Measurements from ENCODE around the gene CHRDL2. TPM values are rescaled to one million over a fixed set of nuclear protein-coding genes. Genes with fewer than 3 reads are reported as not detected.

CHRDL2 gene
- polyA plus RNA-seq, 1 of the 3 experiments (the other 2 are of a cell fraction): not detected

GRCh38 chr11:74683279-74683871, 47.9 kb downstream of the CHRDL2 start:
- H3K36me3 ChIP-seq (replicated peaks in 1 of 2; ENCODE audit: control insufficient read depth in 1 of 2, insufficient read depth in 2 of 2, low read length in 1 of 2): no peaks in the 10 kb centered on the region
- H3K27ac ChIP-seq (ENCODE audit: low read depth in 2 of 2, low read length in 1 of 2): no peak overlapping the region
- H3K9me3 ChIP-seq: no peaks in the 10 kb centered on the region
- H3K9ac ChIP-seq: no peak overlapping the region
- H4K20me1 ChIP-seq (ENCODE audit: insufficient read depth): no peaks in the 10 kb centered on the region
- POLR2A ChIA-PET: no interaction called here
- H3K4me1 ChIP-seq (ENCODE audit: control insufficient read depth in 1 of 2, insufficient read depth in 2 of 2, low read depth in 1 of 2, low read length in 1 of 2): peaks cover 0 to 5% of the 10 kb centered on the region in 2 experiments; a peak in 1 of 4 replicates
- peak overlapping the region in 1 of 2 experiments; percentile 28; a peak in 2 of 4 replicates for H3K4me3 ChIP-seq (ENCODE audit: low read depth in 2 of 2, low read length in 1 of 2)
- TF ChIP-seq USF2 (IDR thresholded peaks at IDR 0.05; ENCODE audit: borderline replicate concordance, low read depth, low read length) (no peak), IRF3 (IDR thresholded peaks at IDR 0.05; ENCODE audit: low read depth, low read length) (no peak), CTCF (IDR thresholded peaks at IDR 0.05) (peak; percentile 34), RXRA (IDR thresholded peaks at IDR 0.05; ENCODE audit: borderline replicate concordance, low read depth) (no peak)
- no peaks in the 10 kb centered on the region for H3K27me3 ChIP-seq (ENCODE audit: insufficient read depth)
- H3K9me2 ChIP-seq: no peaks in the 10 kb centered on the region
- 0 out of 2 replicates have a peak overlapping the region, but pooled peaks have one; percentile 51 for H2AFZ ChIP-seq (ENCODE audit: low read depth)
- 44% methylated on average over 44 of the region's 59 CpGs for WGBS (ENCODE audit: low lambda C conversion rate)
- CTCF ChIA-PET: interaction anchor here (0.6 to 7.8 kb wide), 15 partner anchors 10 to 230 kb away, joined by 3 to 58 read pairs (median 4); no protein-coding TSS in a partner anchor
- peaks cover 3% of the 10 kb centered on the region for H3F3A ChIP-seq (replicated peaks; ENCODE audit: insufficient read depth)
- no peaks in the 10 kb centered on the region for H3K79me2 ChIP-seq (ENCODE audit: insufficient read depth)
- no peak overlapping the region for H3K4me2 ChIP-seq
- peak; percentile 87 for DNase-seq

GRCh38 chr11:74682731-74683278, 48.4 kb downstream of the CHRDL2 start:
- no peaks in the 10 kb centered on the region for H3K27me3 ChIP-seq (ENCODE audit: insufficient read depth)
- ChIA-PET CTCF (interaction anchor here (0.9 to 7.8 kb wide), 14 partner anchors 10 to 230 kb away, joined by 3 to 58 read pairs (median 4); no protein-coding TSS in a partner anchor), POLR2A (no interaction called here)
- 97% methylated on average over 8 of the region's 14 CpGs for WGBS (ENCODE audit: low lambda C conversion rate)
- no peak for DNase-seq
- no peak overlapping the region for H3K4me3 ChIP-seq (ENCODE audit: low read depth in 2 of 2, low read length in 1 of 2)
- no peak overlapping the region for H3K4me2 ChIP-seq
- no peak overlapping the region for H2AFZ ChIP-seq (ENCODE audit: low read depth)
- H4K20me1 ChIP-seq (ENCODE audit: insufficient read depth): no peaks in the 10 kb centered on the region
- no peaks in the 10 kb centered on the region for H3K36me3 ChIP-seq (replicated peaks in 1 of 2; ENCODE audit: control insufficient read depth in 1 of 2, insufficient read depth in 2 of 2, low read length in 1 of 2)
- H3F3A ChIP-seq (replicated peaks; ENCODE audit: insufficient read depth): peaks cover 3% of the 10 kb centered on the region
- H3K27ac ChIP-seq (ENCODE audit: low read depth in 2 of 2, low read length in 1 of 2): no peak overlapping the region
- H3K9ac ChIP-seq: no peak overlapping the region
- H3K9me3 ChIP-seq: no peaks in the 10 kb centered on the region
- no peaks in the 10 kb centered on the region for H3K79me2 ChIP-seq (ENCODE audit: insufficient read depth)
- peaks cover 0 to 5% of the 10 kb centered on the region in 2 experiments; a peak in 1 of 4 replicates for H3K4me1 ChIP-seq (ENCODE audit: control insufficient read depth in 1 of 2, insufficient read depth in 2 of 2, low read depth in 1 of 2, low read length in 1 of 2)
- H3K9me2 ChIP-seq: no peaks in the 10 kb centered on the region
- TF ChIP-seq REST (IDR thresholded peaks at IDR 0.05; ENCODE audit: low read depth, low read length) (no peak), YY1 (IDR thresholded peaks at IDR 0.05; ENCODE audit: low read depth) (no peak), ZBTB33 (IDR thresholded peaks at IDR 0.05; ENCODE audit: borderline replicate concordance, low read depth) (no peak), TCF12 (IDR thresholded peaks at IDR 0.05) (no peak), FOXJ3 (CRISPR knock-in tag; IDR thresholded peaks at IDR 0.05) (no peak), MXI1 (IDR thresholded peaks at IDR 0.05; ENCODE audit: low read depth, low read length) (no peak), ELF1 (IDR thresholded peaks at IDR 0.05) (no peak), RAD21 (IDR thresholded peaks at IDR 0.05; ENCODE audit: low read length) (no peak), NRF1 (IDR thresholded peaks at IDR 0.05; ENCODE audit: low read depth, low read length) (no peak), FOXM1 (IDR thresholded peaks at IDR 0.05; ENCODE audit: low read depth) (no peak), EP300 (IDR thresholded peaks at IDR 0.05; ENCODE audit: borderline replicate concordance in 1 of 2, low read depth in 1 of 2, low read length in 1 of 2) (no peak), CHD2 (IDR thresholded peaks at IDR 0.05; ENCODE audit: low read length, partially characterized antibody) (no peak), MEF2A (IDR thresholded peaks at IDR 0.05; ENCODE audit: borderline replicate concordance, low read depth) (no peak)
